Measurements from ENCODE around the gene PTPRZ1. TPM values are rescaled to one million over a fixed set of nuclear protein-coding genes. Genes with fewer than 3 reads are reported as not detected.
A peak's percentile ranks its signal among the peaks of the same experiment; 100 is the strongest.

Gene PTPRZ1
- polyA plus RNA-seq, 5 donors, result 45.2 to 116 (median 85.5) TPM

GRCh38 chr7:121887634-121888033 is 14.7 kb downstream of the PTPRZ1 start:
- DNase-seq, result no peak

GRCh38 chr7:121890833-121891232 is 17.9 kb downstream of the PTPRZ1 start:
- no peak for DNase-seq

GRCh38 chr7:121891731-121892130 is 18.8 kb downstream of the PTPRZ1 start:
- no peak for DNase-seq

- DNase-seq, result no peak
Measured at GRCh38 chr7:121901026-121901425, 28.1 kb downstream of the PTPRZ1 start.

DNA sequence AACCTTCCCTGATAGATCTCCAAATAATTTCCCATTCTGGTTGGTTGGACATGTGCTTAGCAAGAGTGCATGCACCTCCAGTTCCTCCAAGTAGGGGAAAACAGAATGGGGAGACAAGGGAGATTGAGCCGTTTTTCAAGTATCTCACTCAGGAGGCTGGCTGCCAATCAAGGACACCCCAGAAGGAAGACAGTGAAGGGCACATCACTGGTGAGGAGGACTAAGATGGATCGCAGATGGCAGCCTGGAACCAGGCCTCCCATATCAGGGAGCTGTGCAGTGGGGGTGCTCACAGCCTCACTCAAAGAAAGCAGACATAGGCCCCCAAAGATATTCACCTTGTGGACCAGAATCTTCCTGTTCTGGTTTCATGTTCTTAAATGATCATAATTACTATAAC is 31.2 kb downstream of the PTPRZ1 start:
- no peak for DNase-seq

DNA sequence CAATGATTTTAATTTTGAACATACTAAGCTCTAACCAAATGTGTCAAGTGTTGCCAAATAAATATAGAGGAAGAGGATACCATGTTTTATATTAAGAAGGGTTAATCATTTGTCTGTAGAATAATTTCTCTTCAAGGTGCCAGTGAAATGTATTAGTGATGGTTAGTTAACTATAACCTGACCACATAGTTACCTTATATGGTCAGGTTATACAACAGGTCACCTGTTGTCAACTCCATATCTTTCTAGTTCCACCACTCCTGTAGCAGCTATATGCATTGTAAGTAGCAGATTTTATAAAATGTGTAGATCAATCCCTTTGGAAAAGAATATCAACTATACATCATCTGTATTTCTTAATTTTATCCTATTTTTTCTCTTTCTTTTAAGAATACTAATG is 35.1 kb downstream of the PTPRZ1 start:
- no peak for DNase-seq

DNA sequence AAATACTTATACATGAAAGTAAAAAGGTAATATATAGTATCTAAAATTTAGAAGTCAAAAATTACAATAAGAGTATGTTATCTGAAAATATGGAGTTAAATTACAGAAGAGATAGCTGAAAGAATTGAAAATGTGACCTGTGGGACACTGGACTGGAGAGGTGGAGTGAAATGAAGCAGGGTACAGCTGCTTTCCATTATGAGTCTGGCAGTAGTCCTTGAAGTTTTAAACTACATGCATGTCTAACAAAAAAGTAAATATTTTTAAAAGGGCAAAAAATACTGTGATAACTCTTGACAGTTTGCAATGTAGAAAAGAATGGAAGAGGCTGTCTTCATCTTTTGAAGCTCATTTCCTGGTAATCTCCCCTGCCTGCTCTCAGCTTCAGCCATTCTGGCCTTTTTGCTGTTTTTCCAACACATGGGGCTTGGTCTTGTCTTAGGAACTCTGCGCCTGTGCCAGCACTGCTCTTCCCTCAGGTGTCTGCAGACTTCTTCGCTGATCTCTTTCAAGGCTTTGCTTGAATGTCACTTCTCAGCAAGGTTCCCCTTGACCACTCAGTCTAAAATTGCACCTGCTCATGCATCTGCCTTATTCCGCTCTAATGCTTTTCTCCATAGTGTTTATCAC is 36.9 kb downstream of the PTPRZ1 start:
- DNase-seq, result no peak

- DNase-seq, result no peak
Measured at GRCh38 chr7:121913947-121914675, 41.1 kb downstream of the PTPRZ1 start.

- no peak for DNase-seq
Measured at GRCh38 chr7:121914676-121915279, 41.8 kb downstream of the PTPRZ1 start.

DNA sequence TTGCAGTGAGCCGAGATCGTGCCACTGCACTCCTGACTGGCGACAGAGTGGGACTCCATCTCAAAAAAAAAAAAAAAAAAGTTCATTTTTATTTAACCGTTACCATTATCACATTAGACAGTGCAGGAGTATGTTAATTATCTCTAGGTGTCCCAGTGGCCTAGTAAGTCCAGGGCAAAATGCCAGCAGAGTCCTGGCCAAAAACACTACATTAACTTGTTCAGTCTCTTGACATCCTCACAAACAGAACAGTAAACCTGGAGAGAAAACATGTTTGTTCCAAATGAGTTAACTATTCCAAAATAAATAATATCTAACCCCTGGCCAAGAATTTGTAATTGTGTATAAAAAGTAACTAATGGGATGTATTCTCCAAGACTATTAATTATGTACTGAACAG is 43.2 kb downstream of the PTPRZ1 start:
- DNase-seq, result no peak

DNA sequence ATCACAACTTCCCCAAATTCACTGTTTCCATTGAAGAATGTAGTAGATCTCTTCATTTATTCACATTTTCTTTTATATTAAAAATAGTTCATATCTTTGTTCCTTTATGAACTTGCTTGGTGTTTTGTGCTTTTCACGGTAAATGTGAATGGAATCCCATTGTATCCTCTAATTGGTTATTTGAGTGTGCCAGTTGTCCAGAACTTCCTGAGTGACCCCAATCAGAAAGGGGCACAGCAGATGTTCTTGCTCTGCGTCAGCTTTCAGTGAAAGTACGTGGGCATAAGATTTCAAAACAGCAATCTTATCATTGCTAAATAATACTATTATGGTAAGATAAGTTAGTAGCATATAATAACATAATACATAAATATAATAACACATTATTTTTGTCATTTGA is 47.0 kb downstream of the PTPRZ1 start:
- no peak for DNase-seq

DNA sequence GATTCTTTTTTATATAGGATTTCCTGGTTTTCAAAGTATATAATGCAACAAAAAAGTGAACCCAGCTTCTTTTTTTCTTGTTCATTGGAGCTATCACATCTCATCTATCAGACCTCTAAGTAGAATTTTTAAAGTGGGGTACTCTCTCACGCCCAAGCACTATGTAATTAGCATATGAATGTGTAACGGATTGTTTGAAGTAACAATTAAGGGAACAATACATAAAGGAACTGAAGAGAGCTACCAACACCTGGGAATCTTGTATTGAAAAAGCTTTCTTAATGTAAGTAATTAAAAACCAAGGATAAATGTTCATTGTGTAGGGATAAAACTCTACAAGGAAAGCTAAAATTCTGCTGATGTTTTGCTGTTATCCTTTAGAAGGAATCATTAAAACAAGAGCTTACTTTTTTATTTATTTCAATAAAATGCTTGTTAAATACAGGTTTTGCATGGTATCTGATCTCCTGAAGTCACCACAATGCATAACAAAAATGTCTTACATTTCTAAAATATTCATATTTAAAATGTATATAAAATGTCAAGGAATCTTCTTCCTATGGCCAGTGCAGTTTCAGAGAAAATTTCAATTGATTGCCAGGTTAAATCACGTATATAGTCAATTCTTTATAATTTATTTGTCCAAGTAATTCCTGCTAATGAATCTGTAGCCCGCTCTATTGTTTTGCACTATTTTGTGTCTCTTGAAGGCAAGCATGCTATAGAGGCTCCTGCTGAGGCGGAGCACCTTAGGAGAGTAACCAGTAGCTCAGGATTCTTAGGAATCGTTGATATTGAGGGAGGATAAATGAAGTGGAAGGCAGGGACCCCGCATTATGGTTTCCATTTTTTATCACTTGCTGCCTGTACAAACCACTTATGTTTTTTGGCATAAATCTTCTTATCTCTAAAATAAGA is 51.6 kb downstream of the PTPRZ1 start:
- no peak for DNase-seq

GRCh38 chr7:121931149-121931902 is 58.4 kb downstream of the PTPRZ1 start:
- no peak for DNase-seq

DNA sequence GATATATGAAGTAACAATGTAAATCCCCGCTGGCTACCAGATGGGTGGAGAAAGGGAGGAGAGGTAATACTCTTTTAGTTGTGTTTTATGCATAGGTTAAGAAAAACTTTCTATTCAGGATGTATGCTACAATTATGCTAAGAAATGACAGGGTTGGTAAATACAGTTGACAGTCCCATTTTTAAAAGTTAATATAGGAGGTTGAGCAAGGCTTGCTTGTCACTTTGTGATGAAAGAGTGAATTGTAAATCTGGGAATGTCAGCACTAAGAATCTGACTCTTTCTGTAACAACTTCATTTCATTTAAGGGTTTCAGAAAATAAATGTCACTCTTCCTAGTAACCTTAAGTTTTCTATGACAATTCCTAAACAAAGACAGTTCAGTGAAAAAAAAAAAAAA is 59.8 kb downstream of the PTPRZ1 start:
- no peak for DNase-seq

DNA sequence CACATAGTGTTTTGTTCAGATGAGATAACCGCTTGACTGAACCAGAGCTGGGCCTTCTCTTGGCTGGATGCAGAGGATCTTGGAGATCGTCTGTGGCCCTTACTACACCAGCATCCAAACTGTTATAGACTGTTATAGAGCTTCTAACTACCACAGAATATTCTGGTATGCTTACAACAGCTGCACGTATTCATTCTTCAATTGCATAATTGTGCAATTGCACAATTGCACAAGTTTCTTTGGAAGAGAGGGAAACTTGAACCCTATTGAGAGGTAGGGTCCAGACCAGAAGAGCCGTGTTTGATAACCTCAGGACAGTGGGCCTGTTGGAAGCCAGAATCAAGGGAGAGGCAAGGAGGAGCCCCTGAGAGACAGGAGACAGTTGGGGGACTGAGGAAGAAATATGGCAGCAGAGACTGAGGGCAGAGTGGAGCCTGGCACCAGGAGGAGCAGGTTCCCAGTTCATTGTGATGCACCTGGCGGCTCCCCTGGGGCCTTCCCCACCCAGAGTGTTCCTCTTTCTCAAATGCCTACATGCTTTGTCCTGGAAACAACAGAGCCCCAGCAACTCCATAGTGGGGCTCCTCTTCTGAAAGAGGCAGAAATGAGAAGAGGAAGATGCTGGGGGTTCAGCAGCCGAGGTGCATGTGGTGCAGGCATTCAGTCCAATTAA is 64.1 kb downstream of the PTPRZ1 start:
- DNase-seq, result peak; percentile 20 to 45

- no peak for DNase-seq
Measured at GRCh38 chr7:121938429-121938996, 65.6 kb downstream of the PTPRZ1 start.

GRCh38 chr7:121940918-121941317 is 68.0 kb downstream of the PTPRZ1 start:
- DNase-seq, result no peak

DNA sequence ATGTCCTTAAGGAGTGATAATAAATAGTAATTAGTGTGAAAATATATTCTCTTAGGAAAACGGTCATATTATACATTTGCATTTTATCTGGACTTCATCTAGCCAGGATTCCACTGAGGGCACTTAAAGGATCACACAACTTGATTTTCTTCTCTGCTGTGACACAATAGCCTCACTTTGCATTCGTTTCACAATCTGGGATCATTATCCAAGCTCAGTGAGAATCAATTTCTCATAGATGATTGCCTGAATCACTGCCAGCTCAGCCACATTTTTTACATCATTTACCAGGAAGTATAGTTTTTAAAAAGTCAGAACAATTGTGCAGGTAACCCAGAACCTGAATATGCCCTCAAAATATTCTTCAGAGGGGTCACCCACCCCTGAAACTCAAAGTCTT is 68.9 kb downstream of the PTPRZ1 start:
- DNase-seq, result no peak

DNA sequence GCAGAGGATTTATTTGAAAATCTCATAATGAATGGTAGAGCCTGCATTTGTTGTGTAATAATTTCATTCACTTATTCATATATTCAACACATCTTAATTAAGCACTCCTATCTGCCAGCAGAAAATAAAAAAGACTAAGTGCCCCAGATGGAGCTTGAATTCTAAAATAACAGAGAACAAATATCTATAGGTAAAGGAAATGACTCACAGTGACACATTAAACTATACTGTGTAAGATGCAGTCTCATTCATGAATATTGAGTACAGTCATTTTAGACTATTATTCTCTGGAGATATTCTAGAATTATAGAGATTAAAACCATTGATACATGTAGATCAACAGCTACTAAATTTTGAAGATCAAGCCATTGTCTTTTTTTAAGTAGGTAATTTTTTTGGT is 72.1 kb downstream of the PTPRZ1 start:
- DNase-seq, result no peak

GRCh38 chr7:121945480-121946236 is 72.7 kb downstream of the PTPRZ1 start:
- DNase-seq, result no peak

Data from right lung (tissue), 5 donors.